Measurements from ENCODE around the gene TMEM131. TPM values are rescaled to one million over a fixed set of nuclear protein-coding genes. Genes with fewer than 3 reads are reported as not detected.

Gene TMEM131
- total and polyA plus RNA-seq, 7 donors = 7.7 to 33.3 (median 20.1) TPM

DNA sequence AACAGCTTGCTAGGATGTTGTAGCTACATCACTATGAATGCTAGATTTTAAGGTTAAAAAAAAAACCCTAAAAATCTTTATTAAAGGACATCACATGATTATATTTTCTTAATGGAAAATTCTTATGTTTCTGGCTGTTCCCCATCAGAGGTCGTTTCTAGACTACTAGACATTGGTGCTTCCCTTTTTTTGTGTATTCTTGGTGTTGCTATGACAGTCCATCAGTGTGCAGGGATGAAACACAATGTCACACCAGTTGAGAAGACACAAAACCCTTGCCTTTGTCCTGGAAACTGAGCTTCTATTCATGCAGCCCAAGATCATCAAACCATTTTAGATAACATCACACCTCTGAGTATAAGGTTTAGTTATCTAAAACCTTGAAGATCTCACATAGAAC is 19.9 kb upstream of the TMEM131 start:
- Histone ChIP-seq H3K9me3 (peaks cover 3% of the 10 kb centered on the region), H3K4me3 (no peak overlapping the region), H3K27ac (peak overlapping the region; percentile 55), H3K36me3 (ENCODE audit: insufficient read depth in 1 of 2, low read depth in 1 of 2) (no peaks in the 10 kb centered on the region), H3K27me3 (ENCODE audit: insufficient read depth in 3 of 3, low read length in 2 of 3) (no peaks in the 10 kb centered on the region), H3K4me1 (peaks cover 15% of the 10 kb centered on the region)
- ATAC-seq = no peak
- 36 to 48% (median 38%) methylated on average over 1 of the region's 1 CpG for WGBS, 3 donors
- intact Hi-C loops (cut with DNase I) = loop anchor here in 1 of 2 donors (10.0 kb wide), 1 partner anchor 369 kb away; no protein-coding TSS in a partner anchor
- DNase-seq = no peak
- TF ChIP-seq, protein P1, sequence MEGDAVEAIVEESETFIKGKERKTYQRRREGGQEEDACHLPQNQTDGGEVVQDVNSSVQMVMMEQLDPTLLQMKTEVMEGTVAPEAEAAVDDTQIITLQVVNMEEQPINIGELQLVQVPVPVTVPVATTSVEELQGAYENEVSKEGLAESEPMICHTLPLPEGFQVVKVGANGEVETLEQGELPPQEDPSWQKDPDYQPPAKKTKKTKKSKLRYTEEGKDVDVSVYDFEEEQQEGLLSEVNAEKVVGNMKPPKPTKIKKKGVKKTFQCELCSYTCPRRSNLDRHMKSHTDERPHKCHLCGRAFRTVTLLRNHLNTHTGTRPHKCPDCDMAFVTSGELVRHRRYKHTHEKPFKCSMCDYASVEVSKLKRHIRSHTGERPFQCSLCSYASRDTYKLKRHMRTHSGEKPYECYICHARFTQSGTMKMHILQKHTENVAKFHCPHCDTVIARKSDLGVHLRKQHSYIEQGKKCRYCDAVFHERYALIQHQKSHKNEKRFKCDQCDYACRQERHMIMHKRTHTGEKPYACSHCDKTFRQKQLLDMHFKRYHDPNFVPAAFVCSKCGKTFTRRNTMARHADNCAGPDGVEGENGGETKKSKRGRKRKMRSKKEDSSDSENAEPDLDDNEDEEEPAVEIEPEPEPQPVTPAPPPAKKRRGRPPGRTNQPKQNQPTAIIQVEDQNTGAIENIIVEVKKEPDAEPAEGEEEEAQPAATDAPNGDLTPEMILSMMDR (IDR thresholded peaks at IDR 0.05) = no peak

DNA sequence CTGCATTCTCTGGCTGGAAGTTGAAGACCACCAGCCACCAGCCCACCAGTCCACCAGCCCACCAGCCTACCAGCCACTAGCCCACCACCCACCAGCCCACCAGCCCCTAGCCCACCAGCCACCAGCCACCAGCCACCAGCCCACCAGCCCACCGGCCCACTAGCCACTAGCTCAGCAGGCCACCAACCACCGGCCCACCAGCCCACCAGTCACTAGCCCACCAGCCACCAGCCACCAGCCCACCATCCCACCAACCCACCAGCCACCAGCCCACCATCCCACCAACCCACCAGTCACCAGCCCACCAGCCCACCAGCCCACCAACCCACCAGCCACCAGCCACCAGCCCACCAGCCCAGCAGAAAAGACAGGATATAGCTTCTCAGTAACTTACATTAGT is 18.6 kb upstream of the TMEM131 start:
- TF ChIP-seq, protein P1 (IDR thresholded peaks at IDR 0.05) = no peak
- no peak for DNase-seq
- Histone ChIP-seq H3K27ac (no peak overlapping the region), H3K9me3 (no peaks in the 10 kb centered on the region), H3K36me3 (ENCODE audit: insufficient read depth in 1 of 2, low read depth in 1 of 2) (no peaks in the 10 kb centered on the region), H3K27me3 (ENCODE audit: insufficient read depth in 3 of 3, low read length in 2 of 3) (no peaks in the 10 kb centered on the region), H3K4me1 (peaks cover 27% of the 10 kb centered on the region), H3K4me3 (no peak overlapping the region)
- intact Hi-C loops (cut with DNase I) = loop anchor here in 1 of 2 donors (10.0 kb wide), 1 partner anchor 370 kb away; no protein-coding TSS in a partner anchor
- no peak for ATAC-seq
- 98 to 100% (median 100%) methylated on average over 2 of the region's 2 CpGs for WGBS, 3 donors

DNA sequence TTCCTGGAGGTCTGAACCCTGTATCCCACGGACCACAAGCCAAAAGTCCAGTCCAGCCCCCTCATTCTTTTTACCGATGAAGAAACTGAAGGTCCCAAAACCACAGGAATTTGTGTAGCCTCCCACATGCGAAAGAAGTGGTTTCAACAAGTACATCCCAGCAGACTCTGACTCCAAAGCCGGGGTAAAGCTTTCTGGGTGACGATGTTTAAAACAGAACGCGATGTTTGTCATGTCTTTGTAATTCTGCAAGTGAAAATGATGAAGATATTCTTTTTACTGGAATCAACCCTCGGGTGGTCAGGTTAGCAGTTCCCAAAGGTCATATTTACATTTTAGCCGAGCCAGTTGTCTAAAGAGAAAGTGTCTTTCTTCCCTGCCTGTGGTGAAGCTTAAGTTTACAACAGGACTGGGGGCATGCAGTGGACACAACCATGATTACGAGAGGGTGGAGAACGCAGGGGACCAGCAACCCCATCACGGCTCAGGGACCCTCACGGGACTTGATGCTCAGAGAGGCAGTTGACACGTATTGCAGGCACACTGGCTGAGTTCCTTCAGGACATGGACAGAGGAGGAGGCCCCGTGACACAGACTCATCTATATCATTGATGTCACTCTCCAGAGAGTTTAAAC is 17.8 kb upstream of the TMEM131 start:
- no peak overlapping the region for H3K27ac ChIP-seq
- TF ChIP-seq, protein P1 (IDR thresholded peaks at IDR 0.05) = no peak
- DNase-seq = no peak
- ATAC-seq = no peak
- H3K9me3 ChIP-seq = no peaks in the 10 kb centered on the region
- no peaks in the 10 kb centered on the region for H3K36me3 ChIP-seq (ENCODE audit: insufficient read depth in 1 of 2, low read depth in 1 of 2)
- H3K27me3 ChIP-seq (ENCODE audit: insufficient read depth in 3 of 3, low read length in 2 of 3) = no peaks in the 10 kb centered on the region
- 78 to 82% (median 81%) methylated on average over 15 of the region's 15 CpGs for WGBS, 3 donors
- H3K4me3 ChIP-seq = no peak overlapping the region
- intact Hi-C loops (cut with DNase I) = loop anchor here in 1 of 2 donors (10.0 kb wide), 1 partner anchor 371 kb away; no protein-coding TSS in a partner anchor
- H3K4me1 ChIP-seq = peaks cover 28% of the 10 kb centered on the region

DNA sequence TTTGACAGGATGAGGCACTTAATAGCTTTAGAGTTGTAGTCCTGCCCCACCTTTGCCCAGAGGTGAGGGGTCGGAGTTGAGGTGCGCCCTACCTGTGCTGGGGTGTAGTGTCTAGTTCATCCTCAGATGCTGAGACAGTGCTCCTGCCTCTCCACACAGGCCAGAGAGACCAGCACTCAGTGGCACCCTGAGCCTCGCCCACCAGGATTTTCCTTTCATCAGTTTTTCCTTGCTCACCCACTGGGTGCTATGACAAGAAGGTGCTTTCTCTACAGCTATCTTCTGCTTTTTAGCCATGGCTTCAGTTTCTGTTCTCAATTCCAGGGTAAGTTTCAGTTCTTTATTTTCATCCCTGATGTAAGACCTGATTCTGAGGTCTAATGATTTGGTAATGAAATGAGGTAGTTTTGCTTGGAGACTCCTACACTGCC is 16.8 kb upstream of the TMEM131 start:
- WGBS, 3 donors = 92 to 100% (median 98%) methylated on average over 3 of the region's 3 CpGs
- ATAC-seq = no peak
- intact Hi-C loops (cut with DNase I) = loop anchor here in 1 of 2 donors (10.0 kb wide), 1 partner anchor 372 kb away; no protein-coding TSS in a partner anchor

More for the DNA sequence above, 16.8 kb upstream of the TMEM131 start:
- H3K27ac ChIP-seq = peak overlapping the region; percentile 89
- DNase-seq = no peak
- no peak overlapping the region for H3K4me3 ChIP-seq
- no peaks in the 10 kb centered on the region for H3K9me3 ChIP-seq
- H3K27me3 ChIP-seq (ENCODE audit: insufficient read depth in 3 of 3, low read length in 2 of 3) = no peaks in the 10 kb centered on the region
- TF ChIP-seq, protein P1 (IDR thresholded peaks at IDR 0.05) = no peak
- peaks cover 28% of the 10 kb centered on the region for H3K4me1 ChIP-seq
- no peaks in the 10 kb centered on the region for H3K36me3 ChIP-seq (ENCODE audit: insufficient read depth in 1 of 2, low read depth in 1 of 2)

Measured in psoas muscle (tissue), 8 donors.